GM19099 (cell line): ENCODE measurements around the gene RHOG.

Experiments used
- POLR2A ChIP-seq: IDR thresholded peaks from 3 replicates; pipeline ENCODE4 v1.6.1; 2011; ENCODE audit warnings: low read depth; ENCODE audit not compliant: insufficient read length; ENCODE audit errors: extremely low read depth

The RHOG gene

DNA sequence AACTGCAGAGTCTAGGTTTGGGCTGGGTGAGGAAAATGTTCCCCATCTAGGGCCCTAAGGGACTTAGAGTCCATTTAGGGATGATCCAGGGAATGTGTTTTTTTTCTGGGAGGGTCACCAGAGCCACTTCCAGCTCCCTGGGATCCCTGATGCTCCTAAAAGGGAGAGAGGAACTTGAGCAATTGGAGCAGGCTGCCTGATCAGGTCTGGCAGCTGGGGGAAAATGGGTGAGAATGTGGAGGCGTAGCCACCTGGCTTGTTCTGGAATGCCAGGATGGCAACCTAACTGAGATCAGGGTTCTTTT is 31.2 kb downstream of the RHOG start:
- TF ChIP-seq POLR2A = no peak

DNA sequence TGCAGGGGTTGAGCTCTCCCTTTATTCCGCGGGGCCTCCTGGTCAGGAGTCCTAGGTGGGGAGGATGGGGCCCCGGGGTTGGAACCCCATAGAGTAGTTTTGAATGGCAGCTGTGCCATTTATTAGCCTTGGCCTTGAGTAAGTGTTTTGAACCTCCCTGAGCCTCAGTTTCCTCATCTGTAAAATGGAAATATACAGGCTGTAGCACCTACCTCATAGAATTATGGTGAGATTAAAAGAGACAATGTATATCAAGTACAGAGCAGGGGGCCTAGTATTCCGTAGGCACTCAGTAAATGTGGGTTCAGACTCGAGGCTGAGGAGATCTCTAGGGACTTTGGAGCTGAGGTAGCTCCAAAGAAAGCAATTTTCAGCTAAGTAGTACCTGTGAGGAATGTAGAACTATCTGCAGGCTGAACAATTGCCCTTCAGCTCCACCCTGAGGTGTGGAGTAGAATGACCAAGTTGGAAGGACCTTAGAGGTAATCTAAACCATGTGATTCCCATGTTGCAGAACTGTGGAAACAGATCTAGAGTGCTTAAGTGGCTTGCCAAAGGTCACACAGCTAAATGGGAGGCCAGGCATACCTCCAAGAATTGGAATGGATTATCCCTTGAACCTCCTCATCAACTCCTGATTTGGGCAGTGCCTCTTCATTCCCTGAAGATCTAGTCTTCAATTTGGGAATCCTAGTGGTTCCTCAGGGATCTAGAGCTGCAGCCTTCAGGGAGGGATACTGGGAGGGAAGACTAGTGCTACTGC is 31.7 kb downstream of the RHOG start:
- no peak for TF ChIP-seq POLR2A

DNA sequence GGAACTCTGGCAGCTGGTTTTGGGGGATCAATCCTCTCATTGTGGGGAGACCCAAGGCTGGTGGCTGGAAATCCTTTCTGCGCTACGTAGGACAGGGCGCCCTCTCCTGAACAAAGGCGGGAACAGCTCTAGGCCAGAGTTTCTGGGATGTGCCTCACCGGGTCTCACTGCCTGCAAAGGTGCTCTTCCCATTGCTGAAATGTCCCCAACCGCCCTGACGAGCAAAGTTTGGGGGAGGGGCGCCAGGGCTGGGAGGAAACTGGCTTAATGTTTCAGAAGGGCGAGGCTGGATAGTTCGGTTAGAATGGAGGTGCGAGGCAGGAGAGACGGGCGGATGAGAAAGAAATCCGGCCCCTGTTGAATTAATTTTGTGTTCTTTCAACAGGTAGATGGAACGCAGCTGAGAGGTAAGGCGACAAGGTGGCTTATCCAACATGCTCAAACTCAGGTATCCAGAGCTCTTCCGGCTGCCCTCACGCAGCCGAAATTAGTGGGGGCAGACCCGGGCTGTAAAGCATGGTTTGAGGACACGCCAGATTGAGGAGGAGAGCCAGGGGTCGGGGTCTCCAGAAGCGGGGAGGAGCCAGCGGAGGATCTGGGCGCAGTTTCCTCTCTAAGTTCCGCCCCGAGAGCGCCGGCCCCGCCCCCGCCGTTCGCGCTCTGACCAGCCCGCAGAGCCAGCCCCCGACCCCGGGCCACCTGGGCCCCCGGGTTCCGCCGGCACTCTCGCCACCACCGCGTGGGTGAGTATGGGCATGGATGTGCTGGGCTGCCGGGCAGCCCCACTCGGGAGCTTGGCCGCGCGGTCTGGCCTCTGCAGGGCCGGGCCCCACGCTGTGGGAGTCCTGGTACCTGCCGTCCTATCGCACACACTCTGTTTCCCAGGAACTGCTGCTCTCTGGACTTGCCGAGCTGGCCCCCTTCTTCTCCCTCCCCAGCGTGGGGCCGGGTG is 32.6 kb downstream of the RHOG start, which contains the start of gene PGAP2:
TSS of gene PGAP2 (plus strand) at position 652 of the 952 bp plus-strand sequence. CDS start 2,700 bp downstream, outside the sequence.
- TF ChIP-seq POLR2A = peak; percentile 26

DNA sequence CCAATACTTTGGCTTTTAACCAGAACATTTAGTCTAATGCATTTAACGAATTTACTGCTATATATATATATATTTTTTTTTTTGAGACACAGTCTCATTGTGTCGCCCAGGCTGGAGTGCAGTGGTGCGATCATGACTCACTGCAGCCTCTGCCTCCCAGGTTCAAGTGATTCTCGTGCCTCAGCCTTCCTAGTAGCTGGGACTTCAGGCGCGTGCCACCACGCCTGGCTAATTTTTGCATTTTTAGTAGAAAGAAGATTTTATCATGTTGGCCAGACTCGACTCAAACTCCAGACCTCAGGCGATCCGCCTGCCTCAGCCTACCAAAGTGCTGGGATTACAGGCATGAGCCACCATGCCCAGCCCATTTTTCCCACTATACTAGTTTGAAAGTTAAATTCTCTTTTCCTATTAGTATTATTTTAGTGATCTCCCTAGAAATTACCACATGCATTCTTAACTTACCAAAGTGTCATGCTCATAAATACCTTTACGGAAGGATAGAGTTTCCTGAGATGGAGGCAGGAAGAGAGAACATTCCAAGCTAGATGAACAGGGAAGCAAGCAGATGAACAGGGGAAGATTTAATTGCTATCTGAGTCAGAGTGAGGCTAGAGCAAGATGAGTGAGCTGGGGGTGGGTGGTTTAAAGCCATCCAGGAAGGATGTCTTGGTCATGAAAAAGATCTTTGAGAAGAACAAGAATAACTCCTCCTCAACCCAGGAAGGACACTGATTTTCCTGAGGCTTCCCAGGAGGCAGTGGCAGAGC is 36.8 kb downstream of the RHOG start:
- TF ChIP-seq POLR2A = no peak

GRCh38 chr11:3802011-3802790 is 38.6 kb downstream of the RHOG start:
- TF ChIP-seq POLR2A = no peak

GRCh38 chr11:3799873-3800272 is 40.9 kb downstream of the RHOG start:
- no peak for TF ChIP-seq POLR2A

GRCh38 chr11:3799143-3799542 is 41.6 kb downstream of the RHOG start:
- TF ChIP-seq POLR2A = no peak

DNA sequence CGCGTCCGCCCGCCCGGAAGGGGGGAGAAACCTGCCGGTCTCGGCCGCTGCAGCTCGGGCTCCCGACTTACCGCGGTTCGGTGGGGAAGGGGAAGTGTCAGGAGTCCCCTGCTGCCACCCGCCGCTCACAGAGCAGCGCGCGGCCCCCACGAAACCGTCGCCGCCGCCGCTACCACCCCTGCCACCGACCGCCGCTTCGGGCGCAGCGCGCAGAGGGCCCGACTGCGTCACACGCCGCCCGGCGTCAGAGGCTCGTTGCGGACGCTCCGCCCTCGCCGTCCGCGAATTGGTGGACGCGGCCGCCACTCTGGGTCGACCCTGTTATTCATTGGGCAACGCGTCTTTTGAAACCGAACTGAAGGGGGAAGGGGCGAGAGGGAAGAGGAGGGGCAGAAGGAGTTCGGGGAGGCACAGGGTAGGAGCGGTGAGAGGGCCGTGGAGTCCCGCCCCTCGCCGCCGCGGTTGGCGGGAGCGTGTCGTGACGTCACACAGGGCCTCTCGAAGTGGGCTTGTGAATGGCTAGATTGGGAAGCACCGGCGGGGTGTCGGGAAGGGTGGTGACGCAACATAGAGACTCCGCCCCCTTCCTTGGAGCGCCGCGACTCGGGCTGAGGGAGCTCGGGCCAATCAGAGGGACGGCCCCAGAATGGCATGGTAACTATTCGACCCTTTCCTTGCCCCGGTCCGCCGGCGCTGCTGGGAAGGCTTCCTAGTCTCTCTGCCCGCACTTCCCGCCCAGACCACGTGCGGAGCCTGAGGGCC is 43.2 kb downstream of the RHOG start, which contains the start of gene NUP98:
TSS of gene NUP98 (minus strand) at position 226 of the 762 bp plus-strand sequence. CDS start 15,437 bp downstream, outside the sequence.
- peak; percentile 89 for TF ChIP-seq POLR2A

DNA sequence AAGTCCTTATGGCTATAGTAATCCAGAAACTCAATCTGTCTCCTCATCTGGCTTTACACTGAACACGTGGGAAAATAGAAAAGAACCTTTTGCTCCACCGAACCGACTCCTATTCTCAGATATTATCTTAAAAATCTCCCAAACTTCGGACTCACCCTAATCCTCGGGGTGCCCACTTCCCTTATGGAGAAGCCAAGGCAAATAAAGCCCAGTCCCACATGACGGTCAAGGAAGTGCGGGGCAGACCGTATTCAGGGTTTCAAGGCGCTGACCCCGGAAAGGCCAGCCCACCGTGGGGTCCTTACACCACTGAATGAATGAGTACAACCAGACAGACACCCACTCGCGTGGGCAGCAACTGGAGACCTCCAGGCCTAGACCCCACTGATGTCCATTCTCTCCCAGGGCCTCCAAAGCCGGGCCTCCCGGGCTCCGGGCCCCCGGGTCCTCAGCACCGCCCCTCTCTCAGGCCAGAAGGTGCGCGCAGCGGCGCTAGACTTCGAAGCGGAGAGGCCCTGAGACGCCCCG is 43.9 kb downstream of the RHOG start:
- TF ChIP-seq POLR2A = no peak

DNA sequence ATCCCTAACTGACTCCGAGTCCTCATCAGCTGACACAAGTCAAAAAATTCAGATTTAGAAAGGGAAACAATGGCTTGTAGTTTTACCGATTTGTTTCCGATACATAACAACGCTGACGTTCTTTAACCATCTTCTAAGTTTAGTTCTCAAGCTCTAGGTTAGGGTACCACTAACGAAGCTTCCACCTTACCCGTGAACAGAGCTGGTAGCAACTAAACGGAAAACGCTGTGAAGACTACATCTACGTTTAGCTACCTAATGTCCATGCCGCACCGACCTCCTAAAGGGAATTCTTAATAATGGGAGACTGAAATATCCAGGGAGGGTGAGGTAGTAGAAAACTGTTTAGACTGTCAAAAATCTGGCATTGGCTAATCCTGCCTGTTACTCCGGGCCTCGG is 44.4 kb downstream of the RHOG start:
- no peak for TF ChIP-seq POLR2A

DNA sequence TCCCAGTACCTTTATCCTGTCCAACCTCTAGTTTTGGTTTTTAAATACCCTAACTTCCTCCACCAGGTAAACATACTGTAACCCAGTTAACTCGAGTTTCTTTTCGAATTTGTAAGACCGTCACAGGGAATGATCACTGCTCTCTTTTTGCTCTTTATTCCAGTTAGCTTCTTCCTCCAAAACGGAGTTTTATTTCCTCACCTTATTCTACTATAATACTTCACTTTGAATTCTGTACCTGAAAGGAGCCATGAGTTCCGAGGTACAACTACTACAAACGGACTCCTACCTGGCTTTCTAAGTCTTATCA is 44.8 kb downstream of the RHOG start:
- TF ChIP-seq POLR2A = no peak

DNA sequence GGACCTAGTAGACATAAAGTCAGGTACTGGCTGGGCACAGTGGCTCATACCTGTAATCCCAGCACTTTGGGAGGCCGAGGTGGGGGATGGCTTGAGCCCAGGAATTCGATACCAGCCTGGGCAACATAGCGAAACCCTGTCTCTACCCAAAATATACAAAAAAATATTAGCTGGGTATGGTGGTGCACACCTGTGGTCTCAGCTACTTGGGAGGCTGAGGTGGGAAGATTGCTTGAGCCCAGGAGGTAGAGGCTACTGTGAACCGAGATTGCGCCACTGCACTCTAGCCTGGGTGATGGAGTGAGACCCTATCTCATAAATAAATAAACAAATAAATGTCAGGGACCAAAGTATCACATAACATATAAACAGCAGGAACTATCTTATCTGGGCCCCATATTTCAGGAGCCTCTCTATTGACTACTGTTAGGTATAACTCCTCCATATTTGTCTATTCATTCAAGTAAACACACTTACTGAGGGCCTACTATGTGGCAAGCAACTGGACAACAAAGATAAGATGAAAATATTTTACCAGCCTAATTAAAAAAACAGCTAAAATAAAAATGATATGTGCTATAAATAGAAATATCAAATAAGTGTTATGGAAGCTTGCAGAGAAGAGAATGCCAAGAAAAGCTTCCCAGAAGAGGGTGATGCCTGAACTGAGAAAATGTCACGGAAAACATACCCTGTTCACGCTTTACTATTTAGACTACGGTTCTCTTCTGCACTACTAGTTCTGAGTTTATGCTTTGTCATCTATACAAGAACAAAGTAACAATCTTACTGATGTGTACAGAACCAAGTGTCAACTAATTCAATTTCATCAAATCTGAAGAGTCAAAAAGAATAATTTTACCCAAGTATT is 45.4 kb downstream of the RHOG start:
- no peak for TF ChIP-seq POLR2A

- TF ChIP-seq POLR2A = no peak
These were observed 53.9 kb downstream of the RHOG start for GRCh38 chr11:3786781-3787428.

GRCh38 chr11:3783611-3784010 is 57.1 kb downstream of the RHOG start:
- TF ChIP-seq POLR2A = no peak
